Adrenal gland (tissue), 5 donors: ENCODE results near the gene COA1.

Source experiments
- POLR2A ChIP-seq, 2 donors: fragments of 450-650 bp; IDR thresholded peaks; one replicate each; pipeline ENCODE4 v1.6.1; 2017; ENCODE audit warnings: antibody characterized with exemption in 2 of 2, mild to moderate bottlenecking in 2 of 2, moderate library complexity in 1 of 2
- TF ChIP-seq, protein P1 (sequence below), 6 experiments: fragments of 450-650 bp in 4 of 6; fragments of 200-600 bp in 2 of 6; sonication (generic) in 1 of 6; IDR thresholded peaks; 1 replicate in 5 of 6; 2 replicates in 1 of 6; pipeline versions ENCODE4 v1.5.1 to v1.8.0; 2016 to 2021; ENCODE audit warnings: antibody characterized with exemption in 6 of 6, mild to moderate bottlenecking in 2 of 6, moderate library complexity in 1 of 6
- donor health status: DM: no; HTN: no; CAD: no.

- TF ChIP-seq, protein P1, sequence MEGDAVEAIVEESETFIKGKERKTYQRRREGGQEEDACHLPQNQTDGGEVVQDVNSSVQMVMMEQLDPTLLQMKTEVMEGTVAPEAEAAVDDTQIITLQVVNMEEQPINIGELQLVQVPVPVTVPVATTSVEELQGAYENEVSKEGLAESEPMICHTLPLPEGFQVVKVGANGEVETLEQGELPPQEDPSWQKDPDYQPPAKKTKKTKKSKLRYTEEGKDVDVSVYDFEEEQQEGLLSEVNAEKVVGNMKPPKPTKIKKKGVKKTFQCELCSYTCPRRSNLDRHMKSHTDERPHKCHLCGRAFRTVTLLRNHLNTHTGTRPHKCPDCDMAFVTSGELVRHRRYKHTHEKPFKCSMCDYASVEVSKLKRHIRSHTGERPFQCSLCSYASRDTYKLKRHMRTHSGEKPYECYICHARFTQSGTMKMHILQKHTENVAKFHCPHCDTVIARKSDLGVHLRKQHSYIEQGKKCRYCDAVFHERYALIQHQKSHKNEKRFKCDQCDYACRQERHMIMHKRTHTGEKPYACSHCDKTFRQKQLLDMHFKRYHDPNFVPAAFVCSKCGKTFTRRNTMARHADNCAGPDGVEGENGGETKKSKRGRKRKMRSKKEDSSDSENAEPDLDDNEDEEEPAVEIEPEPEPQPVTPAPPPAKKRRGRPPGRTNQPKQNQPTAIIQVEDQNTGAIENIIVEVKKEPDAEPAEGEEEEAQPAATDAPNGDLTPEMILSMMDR (IDR thresholded peaks at IDR 0.05), result no peak
- no peak for TF ChIP-seq POLR2A (IDR thresholded peaks at IDR 0.05)
Observed at GRCh38 chr7:43640679-43641078, 88.6 kb downstream of the COA1 start.
